Measurements from ENCODE around the gene RAB14.
"Not testable (repeated sequence)": the region's sequence is repeated elsewhere in the genome, so short reads cannot be mapped to it uniquely, and the experiment has no call there.

Gene RAB14

DNA sequence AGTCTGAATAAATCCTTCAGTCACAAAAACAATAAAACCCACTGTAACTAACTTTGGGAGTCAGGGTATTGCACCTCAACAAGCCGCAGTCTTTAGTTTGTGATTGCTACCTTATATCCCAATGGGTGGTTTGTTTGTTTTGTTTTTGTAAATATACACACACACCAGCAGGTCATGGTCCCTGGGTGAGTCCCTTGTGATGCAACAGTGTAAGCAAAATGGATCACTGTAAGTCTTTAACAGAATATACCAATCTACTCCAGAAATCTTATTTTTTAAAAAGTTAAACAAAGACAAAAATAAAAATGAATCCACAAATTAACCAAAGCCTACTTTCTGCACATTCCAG lies 22.3 kb downstream of the RAB14 start:
- H3K4me1 Mint-ChIP-seq (ENCODE audit: low read depth); H3K27me3 Mint-ChIP-seq; H3K9me3 Mint-ChIP-seq; H3K4me3 Mint-ChIP-seq; intact Hi-C loops (cut with micrococcal nuclease); H3K27ac Mint-ChIP-seq: not testable (repeated sequence)
- peaks cover 69% of the 10 kb centered on the region for H3K36me3 Mint-ChIP-seq (ENCODE audit: low read depth)

DNA sequence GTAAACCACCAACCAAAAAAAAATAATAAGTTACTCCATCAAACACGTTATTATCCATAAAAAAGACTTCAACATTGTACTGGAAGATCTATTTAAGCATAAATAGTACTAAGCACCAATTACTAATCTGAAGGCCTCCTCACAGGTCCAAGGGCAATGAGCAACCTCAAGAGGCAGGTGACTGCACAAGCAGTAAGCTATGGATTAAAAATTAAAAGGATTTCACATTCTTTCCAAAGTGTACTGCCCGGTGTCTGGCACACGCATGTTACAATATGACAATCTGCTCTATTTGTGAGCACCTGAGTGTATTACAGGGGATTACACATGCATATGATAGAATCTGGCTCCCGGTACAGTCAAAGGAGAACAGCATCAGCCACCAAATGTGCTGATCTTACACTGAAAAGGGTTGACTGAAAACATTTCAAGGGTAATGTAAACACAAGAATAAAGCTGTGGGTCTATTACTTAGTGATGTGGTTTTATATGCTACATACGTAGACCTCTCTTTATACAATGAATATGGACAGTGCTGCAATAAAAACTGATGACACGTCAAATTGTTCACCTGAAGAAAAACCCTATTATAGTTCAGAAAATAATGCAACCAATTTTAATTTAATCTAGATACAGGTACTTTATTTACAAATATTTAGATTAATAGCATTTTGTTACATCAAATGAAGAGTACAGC lies 22.8 kb downstream of the RAB14 start:
- Mint-ChIP-seq H3K4me1 (ENCODE audit: low read depth) (peaks cover 8% of the 10 kb centered on the region), H3K4me3 (no peak overlapping the region), H3K27ac (no peak overlapping the region), H3K9me3 (no peaks in the 10 kb centered on the region), H3K27me3 (no peaks in the 10 kb centered on the region), H3K36me3 (ENCODE audit: low read depth) (peaks cover 75% of the 10 kb centered on the region)
- intact Hi-C loops (cut with micrococcal nuclease): no loop called here

DNA sequence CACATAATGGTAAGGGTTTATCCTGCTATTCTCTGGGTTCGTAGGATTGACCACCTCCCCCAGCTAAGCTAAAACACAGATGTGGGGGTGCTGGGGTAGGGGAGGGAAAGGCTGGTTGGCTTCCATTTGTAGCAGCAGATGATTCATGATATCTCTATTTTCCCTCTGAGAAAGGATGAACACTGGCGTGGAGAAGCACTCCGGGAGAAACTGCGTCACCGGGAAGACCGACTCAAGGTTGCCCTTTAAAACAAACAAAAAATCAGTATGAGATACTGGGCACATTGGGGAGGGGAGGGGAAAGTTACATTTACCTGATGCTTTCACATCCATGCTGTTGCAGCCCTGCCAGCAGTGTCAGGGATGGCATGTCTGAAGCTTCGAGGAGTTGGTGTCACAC lies 28.2 kb downstream of the RAB14 start:
- Mint-ChIP-seq H3K27ac (no peak overlapping the region), H3K36me3 (ENCODE audit: low read depth) (peaks cover 87% of the 10 kb centered on the region), H3K27me3 (no peaks in the 10 kb centered on the region), H3K9me3 (no peaks in the 10 kb centered on the region), H3K4me1 (ENCODE audit: low read depth) (no peaks in the 10 kb centered on the region), H3K4me3 (no peak overlapping the region)
- intact Hi-C loops (cut with micrococcal nuclease): no loop called here

DNA sequence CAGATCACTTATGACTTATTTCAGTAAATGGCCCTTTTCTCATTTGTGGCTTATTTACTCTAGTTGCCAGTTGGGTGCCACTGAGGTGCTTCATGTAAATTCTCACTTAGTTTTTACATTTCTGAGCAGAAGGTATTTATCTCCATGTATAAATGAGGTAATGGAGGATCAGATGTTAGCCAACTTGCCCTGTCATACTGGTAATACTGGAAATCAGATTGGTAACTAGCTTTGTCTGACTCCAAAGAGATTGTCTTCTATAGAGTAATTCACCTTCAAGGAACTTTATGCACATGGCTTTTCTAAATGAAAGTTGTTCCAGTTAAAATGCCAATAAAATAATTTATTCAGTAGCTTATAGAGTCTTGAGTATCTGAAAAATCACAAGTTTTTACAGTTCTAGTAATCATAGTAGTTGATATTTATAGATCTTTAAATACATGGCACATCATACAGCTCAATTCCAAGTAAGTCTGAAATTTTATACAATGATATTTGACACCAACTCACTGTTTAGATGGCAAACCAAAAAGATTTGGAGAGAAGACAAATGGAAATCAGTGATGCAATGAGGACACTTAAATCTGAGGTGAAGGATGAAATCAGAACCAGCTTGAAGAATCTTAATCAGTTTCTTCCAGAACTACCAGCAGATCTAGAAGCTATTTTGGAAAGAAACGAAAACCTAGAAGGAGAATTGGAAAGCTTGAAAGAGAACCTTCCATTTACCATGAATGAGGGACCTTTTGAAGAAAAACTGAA lies 28.8 kb downstream of the RAB14 start:
- H3K36me3 Mint-ChIP-seq (ENCODE audit: low read depth): peaks cover 89% of the 10 kb centered on the region
- no peak overlapping the region for H3K27ac Mint-ChIP-seq

DNA sequence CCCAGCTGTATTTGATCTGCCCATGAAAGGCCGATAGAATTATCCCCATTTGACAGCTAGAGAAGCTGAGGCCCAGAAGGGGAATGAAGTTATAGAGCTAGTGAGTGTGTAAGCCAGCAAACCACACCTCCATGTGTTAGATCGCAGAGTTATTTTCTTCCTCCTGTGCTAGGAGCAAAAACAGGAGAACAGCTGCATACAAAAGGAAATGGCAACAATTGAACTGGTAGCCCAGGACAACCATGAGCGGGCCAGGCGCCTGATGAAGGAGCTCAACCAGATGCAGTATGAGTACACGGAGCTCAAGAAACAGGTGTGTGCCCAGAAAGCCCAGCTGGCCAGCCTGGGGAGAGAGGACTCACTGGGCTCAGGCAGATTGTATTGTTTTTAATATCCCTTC lies 30.4 kb downstream of the RAB14 start:
- intact Hi-C loops (cut with micrococcal nuclease): no loop called here
- no peak overlapping the region for H3K27ac Mint-ChIP-seq
- peaks cover 97% of the 10 kb centered on the region for H3K36me3 Mint-ChIP-seq (ENCODE audit: low read depth)
- H3K4me1 Mint-ChIP-seq (ENCODE audit: low read depth): no peaks in the 10 kb centered on the region
- no peak overlapping the region for H3K4me3 Mint-ChIP-seq
- H3K9me3 Mint-ChIP-seq: no peaks in the 10 kb centered on the region
- H3K27me3 Mint-ChIP-seq: no peaks in the 10 kb centered on the region

More for the DNA sequence above, 28.8 kb downstream of the RAB14 start:
- Mint-ChIP-seq H3K27me3 (no peaks in the 10 kb centered on the region), H3K9me3 (no peaks in the 10 kb centered on the region), H3K4me1 (ENCODE audit: low read depth) (no peaks in the 10 kb centered on the region), H3K4me3 (no peak overlapping the region)
- intact Hi-C loops (cut with micrococcal nuclease): no loop called here

DNA sequence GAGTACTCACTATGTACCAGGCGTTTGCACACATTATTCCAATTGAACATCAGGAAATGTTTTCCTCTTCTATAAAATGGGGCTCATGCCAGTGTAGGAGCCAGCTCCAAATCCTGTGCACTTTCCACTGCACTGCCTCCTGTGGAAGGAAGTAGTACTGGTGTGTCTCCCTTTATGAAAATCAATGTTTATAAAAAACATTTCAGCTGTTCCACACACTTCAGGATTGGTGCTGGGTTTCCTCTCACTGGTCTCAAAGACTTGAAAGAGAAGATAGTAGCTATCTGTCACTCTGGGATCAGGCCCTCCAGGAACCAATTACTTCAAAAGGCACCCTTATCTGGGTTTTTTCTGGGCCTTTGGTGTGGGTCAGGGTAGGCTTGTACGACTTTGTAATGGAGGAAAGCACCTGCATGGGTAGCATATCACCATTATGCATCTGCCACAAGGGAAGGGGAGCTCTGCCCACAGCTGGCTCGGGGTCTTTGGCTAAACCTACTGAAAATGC lies 32.5 kb downstream of the RAB14 start:
- Mint-ChIP-seq H3K4me3 (no peak overlapping the region), H3K9me3 (no peaks in the 10 kb centered on the region), H3K27ac (no peak overlapping the region), H3K27me3 (no peaks in the 10 kb centered on the region), H3K4me1 (ENCODE audit: low read depth) (no peaks in the 10 kb centered on the region), H3K36me3 (ENCODE audit: low read depth) (peaks cover 91% of the 10 kb centered on the region)
- intact Hi-C loops (cut with micrococcal nuclease): no loop called here

DNA sequence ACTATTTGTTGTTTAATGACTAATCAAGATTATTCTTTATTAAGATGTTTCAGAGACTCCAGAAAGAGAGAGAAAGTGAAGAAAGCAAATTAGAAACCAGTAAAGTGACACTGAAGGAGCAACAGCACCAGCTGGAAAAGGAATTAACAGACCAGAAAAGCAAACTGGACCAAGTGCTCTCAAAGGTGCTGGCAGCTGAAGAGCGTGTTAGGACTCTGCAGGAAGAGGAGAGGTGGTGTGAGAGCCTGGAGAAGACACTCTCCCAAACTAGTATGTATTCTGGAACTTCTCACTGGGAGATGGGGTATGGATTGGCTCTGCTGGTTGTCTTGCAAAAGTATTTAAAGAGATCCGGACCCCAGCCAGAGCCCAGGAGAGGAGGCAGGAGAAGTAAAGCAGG lies 33.6 kb downstream of the RAB14 start:
- Mint-ChIP-seq H3K27ac (no peak overlapping the region), H3K4me1 (ENCODE audit: low read depth) (no peaks in the 10 kb centered on the region), H3K36me3 (ENCODE audit: low read depth) (peaks cover 90% of the 10 kb centered on the region), H3K4me3 (no peak overlapping the region), H3K9me3 (no peaks in the 10 kb centered on the region), H3K27me3 (no peaks in the 10 kb centered on the region)
- intact Hi-C loops (cut with micrococcal nuclease): no loop called here

DNA sequence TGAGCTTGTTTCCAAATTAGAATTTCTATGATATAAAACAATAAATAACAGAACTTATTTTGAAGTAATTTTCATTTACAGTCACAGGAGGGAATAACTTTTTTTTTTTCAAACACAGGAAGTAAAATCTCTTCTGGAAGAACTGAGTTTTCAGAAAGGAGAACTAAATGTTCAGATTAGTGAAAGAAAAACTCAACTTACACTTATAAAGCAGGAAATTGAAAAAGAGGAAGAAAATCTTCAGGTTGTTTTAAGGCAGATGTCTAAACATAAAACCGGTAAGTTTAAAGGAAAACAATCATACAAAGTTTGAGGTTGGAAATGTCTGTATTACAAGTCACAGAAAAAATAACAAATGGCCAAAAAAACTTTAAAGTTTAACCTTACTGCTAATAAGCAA lies 41.6 kb downstream of the RAB14 start:
- H3K4me1 Mint-ChIP-seq (ENCODE audit: low read depth): peaks cover 21% of the 10 kb centered on the region
- H3K9me3 Mint-ChIP-seq: no peaks in the 10 kb centered on the region
- intact Hi-C loops (cut with micrococcal nuclease): no loop called here
- no peak overlapping the region for H3K4me3 Mint-ChIP-seq
- peaks cover 70% of the 10 kb centered on the region for H3K36me3 Mint-ChIP-seq (ENCODE audit: low read depth)
- peak overlapping the region; percentile 80 for H3K27ac Mint-ChIP-seq
- H3K27me3 Mint-ChIP-seq: no peaks in the 10 kb centered on the region

DNA sequence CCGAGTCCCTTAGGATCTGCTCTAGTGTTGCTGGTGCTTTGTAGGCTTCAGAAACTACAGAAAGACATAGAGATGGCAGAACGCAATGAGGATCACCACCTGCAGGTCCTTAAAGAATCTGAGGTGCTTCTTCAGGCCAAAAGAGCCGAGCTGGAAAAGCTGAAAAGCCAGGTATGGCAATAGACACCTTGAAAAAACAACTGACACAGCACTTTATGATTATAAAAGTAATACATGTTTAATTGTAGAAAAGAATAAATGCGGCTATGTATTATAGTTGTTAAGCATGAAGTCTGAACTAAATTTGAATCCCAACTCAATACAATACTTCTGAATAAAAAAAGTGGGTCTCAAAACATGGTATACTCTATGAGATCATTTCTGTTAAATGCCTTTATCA lies 43.7 kb downstream of the RAB14 start:
- peaks cover 21% of the 10 kb centered on the region for H3K4me1 Mint-ChIP-seq (ENCODE audit: low read depth)

DNA sequence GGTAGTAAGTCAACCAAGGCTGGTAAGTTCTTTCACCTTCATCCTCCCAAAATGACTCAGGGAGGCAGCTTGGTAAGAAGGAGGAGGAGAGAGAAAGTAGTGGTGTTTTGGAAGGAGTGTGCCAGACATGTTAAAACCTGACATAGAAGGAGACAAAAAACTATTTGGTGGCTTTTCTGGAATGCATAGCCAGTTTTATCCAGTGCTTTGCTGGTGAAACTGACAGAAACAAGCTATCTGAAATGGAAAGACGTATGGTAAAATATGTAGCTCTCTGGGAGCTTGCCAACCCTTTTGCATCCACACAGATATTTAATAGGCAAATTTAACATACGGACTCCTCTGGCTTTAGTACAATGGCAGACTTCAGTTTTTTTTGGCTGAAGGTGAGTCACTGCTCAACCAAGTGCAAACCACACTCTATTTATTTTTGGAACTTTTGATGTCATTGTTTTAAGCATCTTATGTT lies 45.4 kb downstream of the RAB14 start:
- H3K36me3 Mint-ChIP-seq (ENCODE audit: low read depth): peaks cover 81% of the 10 kb centered on the region
- no peaks in the 10 kb centered on the region for H3K27me3 Mint-ChIP-seq
- H3K27ac Mint-ChIP-seq: no peak overlapping the region
- no peaks in the 10 kb centered on the region for H3K9me3 Mint-ChIP-seq
- intact Hi-C loops (cut with micrococcal nuclease): no loop called here
- peaks cover 22% of the 10 kb centered on the region for H3K4me1 Mint-ChIP-seq (ENCODE audit: low read depth)
- no peak overlapping the region for H3K4me3 Mint-ChIP-seq

More for the DNA sequence above, 43.7 kb downstream of the RAB14 start:
- intact Hi-C loops (cut with micrococcal nuclease): no loop called here
- no peaks in the 10 kb centered on the region for H3K27me3 Mint-ChIP-seq
- H3K27ac Mint-ChIP-seq: no peak overlapping the region
- H3K4me3 Mint-ChIP-seq: no peak overlapping the region
- H3K36me3 Mint-ChIP-seq (ENCODE audit: low read depth): peaks cover 74% of the 10 kb centered on the region
- H3K9me3 Mint-ChIP-seq: no peaks in the 10 kb centered on the region

DNA sequence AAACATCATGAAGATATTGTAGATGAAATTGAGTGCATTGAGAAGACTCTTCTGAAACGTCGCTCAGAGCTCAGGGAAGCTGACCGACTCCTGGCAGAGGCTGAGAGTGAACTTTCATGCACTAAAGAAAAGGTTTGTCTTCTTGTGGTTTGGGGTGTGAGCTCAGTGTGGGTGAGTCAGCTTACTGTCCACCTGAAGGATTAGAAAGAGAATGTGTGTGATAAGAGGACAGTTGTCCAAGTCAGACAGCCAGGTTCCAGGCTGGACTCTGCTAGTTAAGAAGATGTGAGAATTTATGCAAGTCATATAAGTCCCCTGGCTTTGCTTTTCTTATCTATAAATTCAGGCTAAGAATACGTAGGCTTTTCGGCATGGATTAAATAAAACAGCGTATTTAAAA lies 46.9 kb downstream of the RAB14 start:
- Mint-ChIP-seq H3K27me3 (no peaks in the 10 kb centered on the region), H3K9me3 (no peaks in the 10 kb centered on the region), H3K36me3 (ENCODE audit: low read depth) (peaks cover 81% of the 10 kb centered on the region), H3K27ac (no peak overlapping the region), H3K4me1 (ENCODE audit: low read depth) (peaks cover 28% of the 10 kb centered on the region), H3K4me3 (no peak overlapping the region)
- intact Hi-C loops (cut with micrococcal nuclease): no loop called here

DNA sequence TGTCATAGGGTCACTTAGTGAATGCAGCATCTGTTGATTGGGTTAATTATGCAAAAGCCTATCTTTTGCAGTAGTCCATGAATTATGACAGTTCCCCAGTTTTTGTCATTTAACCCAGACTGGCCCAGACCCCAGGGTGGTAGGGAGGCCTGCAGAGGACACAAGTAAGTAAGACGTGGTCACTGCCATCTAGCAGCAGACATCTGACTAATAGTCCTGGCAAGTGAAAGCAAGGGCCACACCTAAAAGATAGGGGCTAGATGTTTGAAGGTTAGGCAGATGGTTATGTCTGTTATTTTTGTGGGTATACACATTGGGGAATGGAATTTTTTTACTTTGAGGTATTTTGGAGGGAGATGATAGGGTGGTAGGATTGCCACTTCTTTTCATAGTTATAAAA lies 48.0 kb downstream of the RAB14 start:
- H3K36me3 Mint-ChIP-seq (ENCODE audit: low read depth): peaks cover 84% of the 10 kb centered on the region
- intact Hi-C loops (cut with micrococcal nuclease): no loop called here
- no peak overlapping the region for H3K4me3 Mint-ChIP-seq
- no peaks in the 10 kb centered on the region for H3K27me3 Mint-ChIP-seq
- peak overlapping the region; percentile 11 for H3K27ac Mint-ChIP-seq
- H3K9me3 Mint-ChIP-seq: no peaks in the 10 kb centered on the region
- H3K4me1 Mint-ChIP-seq (ENCODE audit: low read depth): peaks cover 17% of the 10 kb centered on the region

DNA sequence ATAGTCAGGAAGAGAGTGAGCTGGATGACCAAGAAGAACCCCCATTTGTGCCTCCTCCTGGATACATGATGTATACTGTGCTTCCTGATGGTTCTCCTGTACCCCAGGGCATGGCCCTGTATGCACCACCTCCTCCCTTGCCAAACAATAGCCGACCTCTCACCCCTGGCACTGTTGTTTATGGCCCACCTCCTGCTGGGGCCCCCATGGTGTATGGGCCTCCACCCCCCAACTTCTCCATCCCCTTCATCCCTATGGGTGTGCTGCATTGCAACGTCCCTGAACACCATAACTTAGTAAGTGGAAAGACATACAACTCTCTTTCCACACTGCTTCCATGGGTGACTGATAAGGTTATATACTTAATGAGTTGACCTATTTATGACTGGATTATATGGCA lies 51.5 kb downstream of the RAB14 start:
- intact Hi-C loops (cut with micrococcal nuclease): no loop called here
- Mint-ChIP-seq H3K4me3 (no peak overlapping the region), H3K4me1 (ENCODE audit: low read depth) (peaks cover 14% of the 10 kb centered on the region), H3K36me3 (ENCODE audit: low read depth) (peaks cover 90% of the 10 kb centered on the region), H3K27ac (peak overlapping the region; percentile 7), H3K27me3 (no peaks in the 10 kb centered on the region), H3K9me3 (no peaks in the 10 kb centered on the region)

DNA sequence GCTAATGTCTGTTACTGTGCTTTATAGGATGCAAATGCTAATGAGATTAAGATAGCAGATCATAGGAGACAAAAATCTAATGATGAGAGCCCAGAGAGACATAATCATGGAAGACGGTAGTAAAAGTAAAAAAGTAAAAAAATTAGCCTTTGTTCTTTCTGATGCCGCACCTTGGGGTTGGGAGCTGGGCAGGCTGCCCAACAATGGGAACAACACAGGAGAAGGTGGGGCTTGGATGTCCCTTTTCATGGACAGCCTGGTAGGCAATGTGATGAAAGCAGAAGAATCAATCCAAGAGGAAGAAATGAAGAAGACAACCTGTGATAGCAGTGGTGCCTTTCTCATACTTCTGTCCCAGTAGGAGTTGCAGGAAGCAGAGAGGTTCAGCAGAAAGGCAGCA lies 57.2 kb downstream of the RAB14 start:
- no peaks in the 10 kb centered on the region for H3K27me3 Mint-ChIP-seq
- no peak overlapping the region for H3K4me3 Mint-ChIP-seq
- no peak overlapping the region for H3K27ac Mint-ChIP-seq
- peaks cover 98% of the 10 kb centered on the region for H3K36me3 Mint-ChIP-seq (ENCODE audit: low read depth)
- intact Hi-C loops (cut with micrococcal nuclease): no loop called here
- no peaks in the 10 kb centered on the region for H3K4me1 Mint-ChIP-seq (ENCODE audit: low read depth)
- H3K9me3 Mint-ChIP-seq: no peaks in the 10 kb centered on the region
